Endothelial cell of umbilical vein (primary cell): ENCODE measurements around the gene CLDND2. TPM values are rescaled to one million over a fixed set of nuclear protein-coding genes. Genes with fewer than 3 reads are reported as not detected.

Experiments used
- BruUV-seq: library from RNA; stranded (reverse); fragments of 400-500 nt; replicated peaks from 2 replicates; lab custom pipeline; 2021; lab: Mats Ljungman, UMichigan
- CTCF ChIA-PET: fragments of 300-600, 350-600 bp; sonication (Branson Sonifier 250); formaldehyde crosslinking; loops from one replicate; lab custom pipeline; 2021; ENCODE audit warnings: antibody characterized with exemption, inconsistent platforms; lab: Charles Lee
- POLR2A ChIA-PET: fragments of 300-600, 350-600 bp; sonication (Branson Sonifier 250); formaldehyde crosslinking; loops from one replicate; lab custom pipeline; 2021; ENCODE audit warnings: antibody characterized with exemption, inconsistent platforms; lab: Charles Lee
- DNase-seq: peaks from one replicate; pipeline ENCODE4 v3.0.0-alpha.2; 2011; ENCODE audit warnings: low read depth, low spot score
- FAIRE-seq: peaks from 2 replicates; lab custom pipeline; 2011; peaks lifted over from hg19 to GRCh38; lab: Jason Lieb, UNC
- H2AFZ ChIP-seq: 2 replicates; pipeline ENCODE4 v1.6.0; 2012; ENCODE audit warnings: low read depth, low read length, control low read depth, inconsistent platforms
- H3K27ac ChIP-seq: 2 replicates; pipeline ENCODE4 v1.5.1; 2011; ENCODE audit warnings: low read depth, mild to moderate bottlenecking, control low read depth, low read length, moderate library complexity; ENCODE audit not compliant: insufficient read depth
- H3K27me3 ChIP-seq, 2 experiments: 2 replicates each; pipeline versions ENCODE4 v1.6.0 to v1.6.1; 2011; ENCODE audit warnings: low read length in 2 of 2, mixed read lengths in 1 of 2; ENCODE audit not compliant: control insufficient read depth in 2 of 2, insufficient read depth in 2 of 2
- H3K36me3 ChIP-seq, 2 experiments: 2 replicates in 1 of 2; 3 replicates in 1 of 2; pipeline ENCODE4 v1.5.1; 2011; ENCODE audit warnings: low read length in 2 of 2, mild to moderate bottlenecking in 1 of 2, moderate library complexity in 1 of 2; ENCODE audit not compliant: control insufficient read depth in 2 of 2, insufficient read depth in 2 of 2; ENCODE audit errors: extremely low read depth in 1 of 2
- H3K4me1 ChIP-seq: 3 replicates; pipeline ENCODE4 v1.5.1; 2011; ENCODE audit warnings: mild to moderate bottlenecking, low read length; ENCODE audit not compliant: control insufficient read depth, insufficient read depth; ENCODE audit errors: extremely low read depth
- H3K4me2 ChIP-seq: 2 replicates; pipeline ENCODE4 v1.6.1; 2011; ENCODE audit warnings: low read length, control low read depth, mixed read lengths; ENCODE audit not compliant: insufficient read depth
- H3K4me3 ChIP-seq, 3 experiments: fragments of 200-600 bp in 1 of 3; sonication (generic), shearing (Covaris generic) in 1 of 3; replicated peaks in 1 of 3; 2 replicates each; pipeline ENCODE4 v1.5.1; 2011 to 2016; ENCODE audit warnings: control low read depth in 3 of 3, low read length in 3 of 3, mild to moderate bottlenecking in 2 of 3, inconsistent platforms in 1 of 3, low read depth in 1 of 3, moderate library complexity in 1 of 3; ENCODE audit not compliant: insufficient read depth in 1 of 3
- H3K79me2 ChIP-seq: 2 replicates; pipeline ENCODE4 v1.6.0; 2012; ENCODE audit warnings: low read length, inconsistent platforms; ENCODE audit not compliant: control insufficient read depth, insufficient read depth
- H3K9ac ChIP-seq: replicated peaks from 2 replicates; pipeline ENCODE3; 2011; ENCODE audit warnings: low read length, control low read depth; ENCODE audit not compliant: insufficient read depth; ENCODE audit errors: extremely low read depth
- H3K9me1 ChIP-seq: replicated peaks from 3 replicates; pipeline ENCODE4 v1.6.0; 2011; ENCODE audit warnings: mild to moderate bottlenecking, low read length; ENCODE audit not compliant: control insufficient read depth, insufficient read depth; ENCODE audit errors: extremely low read depth
- H3K9me3 ChIP-seq: replicated peaks from 2 replicates; pipeline ENCODE4 v1.5.1; 2012; ENCODE audit warnings: low read length, inconsistent platforms; ENCODE audit not compliant: control insufficient read depth, insufficient read depth
- H4K20me1 ChIP-seq: replicated peaks from 2 replicates; pipeline ENCODE3; 2011; ENCODE audit warnings: mild to moderate bottlenecking, low read length; ENCODE audit not compliant: control insufficient read depth, insufficient read depth; ENCODE audit errors: extremely low read depth
- EZH2 ChIP-seq: IDR thresholded peaks from 2 replicates; pipeline ENCODE4 v1.6.1; 2012; ENCODE audit warnings: borderline replicate concordance, low read depth, mild to moderate bottlenecking, moderate library complexity, low read length, inconsistent platforms; ENCODE audit not compliant: severe bottlenecking
- FOS ChIP-seq: IDR thresholded peaks from 2 replicates; pipeline ENCODE4 v1.6.1; 2011; ENCODE audit warnings: mild to moderate bottlenecking, low read length, moderate library complexity, borderline replicate concordance; ENCODE audit not compliant: insufficient read depth
- GATA2 ChIP-seq: IDR thresholded peaks from 2 replicates; pipeline ENCODE4 v1.7.0; 2011; ENCODE audit warnings: low read depth, mild to moderate bottlenecking, moderate library complexity, mixed read lengths, low read length; ENCODE audit not compliant: insufficient read length, insufficient read depth
- JUN ChIP-seq: IDR thresholded peaks from 2 replicates; pipeline ENCODE4 v1.6.1; 2011; ENCODE audit warnings: borderline replicate concordance, low read depth; ENCODE audit not compliant: insufficient read length, insufficient read depth
- MAX ChIP-seq: IDR thresholded peaks from 2 replicates; pipeline ENCODE4 v1.6.1; 2011; ENCODE audit not compliant: insufficient read depth, insufficient read length
- MYC ChIP-seq: IDR thresholded peaks from one replicate; pipeline ENCODE4 v1.6.1; 2011; ENCODE audit warnings: mild to moderate bottlenecking, low read depth, low read length
- POLR2A ChIP-seq: IDR thresholded peaks from 2 replicates; pipeline ENCODE4 v1.6.1; 2012; ENCODE audit warnings: low read depth, mild to moderate bottlenecking, control low read depth, low read length
- POLR2AphosphoS5 ChIP-seq: IDR thresholded peaks from 2 replicates; pipeline ENCODE4 v1.6.1; 2012; ENCODE audit warnings: low read depth, mild to moderate bottlenecking, control low read depth, low read length, moderate library complexity; ENCODE audit not compliant: insufficient read depth
- dilution Hi-C: fragments of 300-500 bp; cut with MboI; formaldehyde crosslinking; loops from one replicate; pipeline ENCODE4 v1.15.0; 2019; ENCODE audit warnings: low sequenced_read_pairs; ENCODE audit not compliant: extremely low pct_ligation_motif_present
- intact Hi-C: fragments of 100-400 bp; cut with micrococcal nuclease; formaldehyde crosslinking; loops from one replicate; pipeline ENCODE4 v1.10.0; 2022
- polyA plus RNA-seq, 4 experiments: library from polyadenylated mRNA; depleted of rRNA in 3 of 4; stranded (reverse) in 3 of 4; unstranded in 1 of 4; fragments of >200 nt; gene quantifications; 2 replicates each; pipeline versions ENCODE4 v1.2.1 to v1.2.3, GENCODE V29; 2011 to 2012; ENCODE audit warnings: missing spikeins in 1 of 4
- total RNA-seq: library from RNA; stranded (reverse); gene quantifications from 2 replicates; pipeline ENCODE4 v1.2.3, GENCODE V29; 2021
- TF ChIP-seq, protein P1 (sequence below), 2 donors: IDR thresholded peaks; 1 replicate in 1 of 2; 2 replicates in 1 of 2; pipeline ENCODE4 v1.5.1; 2011; ENCODE audit warnings: low read length in 2 of 2, mild to moderate bottlenecking in 2 of 2, moderate library complexity in 2 of 2, control low read depth in 1 of 2, inconsistent platforms in 1 of 2, low read depth in 1 of 2; ENCODE audit not compliant: insufficient read depth in 1 of 2; ENCODE audit errors: extremely low read depth in 1 of 2

Gene CLDND2
- total and polyA plus RNA-seq, 2 donors (not counting 3 experiments of a cell fraction or from before 2014, with no cell fraction given) = 0.97 TPM; not detected in 1

GRCh38 chr19:51415187-51415586 is 46.4 kb upstream of the CLDND2 start:
- ChIA-PET CTCF (no interaction called here), POLR2A (no interaction called here)
- H2AFZ ChIP-seq = no peak overlapping the region
- intact Hi-C loops = no loop called here
- no peaks in the 10 kb centered on the region for H3K9me3 ChIP-seq
- no TSS peak for BruUV-seq
- no peaks in the 10 kb centered on the region for H4K20me1 ChIP-seq
- TF ChIP-seq POLR2A = no peak
- TF ChIP-seq GATA2 = no peak
- TF ChIP-seq MAX = no peak
- no peak for TF ChIP-seq EZH2
- TF ChIP-seq JUN = no peak
- no peak for TF ChIP-seq POLR2AphosphoS5
- TF ChIP-seq, protein P1, sequence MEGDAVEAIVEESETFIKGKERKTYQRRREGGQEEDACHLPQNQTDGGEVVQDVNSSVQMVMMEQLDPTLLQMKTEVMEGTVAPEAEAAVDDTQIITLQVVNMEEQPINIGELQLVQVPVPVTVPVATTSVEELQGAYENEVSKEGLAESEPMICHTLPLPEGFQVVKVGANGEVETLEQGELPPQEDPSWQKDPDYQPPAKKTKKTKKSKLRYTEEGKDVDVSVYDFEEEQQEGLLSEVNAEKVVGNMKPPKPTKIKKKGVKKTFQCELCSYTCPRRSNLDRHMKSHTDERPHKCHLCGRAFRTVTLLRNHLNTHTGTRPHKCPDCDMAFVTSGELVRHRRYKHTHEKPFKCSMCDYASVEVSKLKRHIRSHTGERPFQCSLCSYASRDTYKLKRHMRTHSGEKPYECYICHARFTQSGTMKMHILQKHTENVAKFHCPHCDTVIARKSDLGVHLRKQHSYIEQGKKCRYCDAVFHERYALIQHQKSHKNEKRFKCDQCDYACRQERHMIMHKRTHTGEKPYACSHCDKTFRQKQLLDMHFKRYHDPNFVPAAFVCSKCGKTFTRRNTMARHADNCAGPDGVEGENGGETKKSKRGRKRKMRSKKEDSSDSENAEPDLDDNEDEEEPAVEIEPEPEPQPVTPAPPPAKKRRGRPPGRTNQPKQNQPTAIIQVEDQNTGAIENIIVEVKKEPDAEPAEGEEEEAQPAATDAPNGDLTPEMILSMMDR (IDR thresholded peaks at IDR 0.05; ENCODE audit: extremely low read depth in 1 of 2, insufficient read depth in 1 of 2, low read depth in 1 of 2, low read length in 2 of 2) = no peak
- TF ChIP-seq MYC = no peak
- TF ChIP-seq FOS = no peak
- dilution Hi-C loops = no loop called here
- no peak overlapping the region for H3K27ac ChIP-seq
- DNase-seq (no peak), FAIRE-seq (no peak)
- H3K4me2 ChIP-seq = no peak overlapping the region
- H3K4me3 ChIP-seq = no peak overlapping the region
- H3K27me3 ChIP-seq = no peaks in the 10 kb centered on the region
- H3K4me1 ChIP-seq = no peaks in the 10 kb centered on the region
- no peak overlapping the region for H3K9ac ChIP-seq
- H3K9me1 ChIP-seq = no peaks in the 10 kb centered on the region
- H3K36me3 ChIP-seq = no peaks in the 10 kb centered on the region
- H3K79me2 ChIP-seq = no peaks in the 10 kb centered on the region
